GDM1 (cell line): ENCODE data around the gene CBLN1.

Experiments used
- DNase-seq: peaks from one replicate; lab custom pipeline; 2025; lab: John Stamatoyannopoulos, UW

The CBLN1 gene

GRCh38 chr16:49281480-49281842, at the start of gene CBLN1:
Gene CBLN1, minus strand, starts transcription at chr16:49281838. Its CDS starts 373 bp downstream, at chr16:49281465.
- DNase-seq = no peak

GRCh38 chr16:49330562-49331201, 49.0 kb upstream of the CBLN1 start:
- no peak for DNase-seq

GRCh38 chr16:49328325-49328724, 46.7 kb upstream of the CBLN1 start:
- no peak for DNase-seq

GRCh38 chr16:49327466-49327865, 45.8 kb upstream of the CBLN1 start:
- DNase-seq = no peak

GRCh38 chr16:49324703-49325102, 43.1 kb upstream of the CBLN1 start:
- no peak for DNase-seq

GRCh38 chr16:49315602-49316001, 34.0 kb upstream of the CBLN1 start:
- DNase-seq = no peak

GRCh38 chr16:49312389-49312985, 30.8 kb upstream of the CBLN1 start:
- DNase-seq = no peak

- no peak for DNase-seq
Observed at GRCh38 chr16:49311823-49312222, 30.2 kb upstream of the CBLN1 start.

- no peak for DNase-seq
Observed at GRCh38 chr16:49307176-49307575, 25.5 kb upstream of the CBLN1 start.

GRCh38 chr16:49305406-49305805, 23.8 kb upstream of the CBLN1 start:
- DNase-seq = no peak

GRCh38 chr16:49292413-49292812, 10.8 kb upstream of the CBLN1 start:
- no peak for DNase-seq

GRCh38 chr16:49287572-49287971, 5.9 kb upstream of the CBLN1 start:
- no peak for DNase-seq

GRCh38 chr16:49284962-49285361, 3.3 kb upstream of the CBLN1 start:
- DNase-seq = no peak

- no peak for DNase-seq
Observed at GRCh38 chr16:49283376-49284049, 1.9 kb upstream of the CBLN1 start.

- DNase-seq = no peak
Observed at GRCh38 chr16:49282690-49283375, 1.2 kb upstream of the CBLN1 start.

- DNase-seq = peak; percentile 91
Observed at GRCh38 chr16:49281843-49282642, 405 bp upstream of the CBLN1 start.

GRCh38 chr16:49280841-49281371, 732 bp downstream of the CBLN1 start:
- no peak for DNase-seq

GRCh38 chr16:49280105-49280741, 1.4 kb downstream of the CBLN1 start:
- DNase-seq = no peak

- no peak for DNase-seq
Observed at GRCh38 chr16:49278944-49279725, 2.5 kb downstream of the CBLN1 start.

GRCh38 chr16:49278567-49278827, 3.1 kb downstream of the CBLN1 start:
- DNase-seq = no peak
